Measurements from ENCODE around the gene PRPF4. TPM values are rescaled to one million over a fixed set of nuclear protein-coding genes. Genes with fewer than 3 reads are reported as not detected.
A peak's percentile ranks its signal among the peaks of the same experiment; 100 is the strongest.

PRPF4 gene
- total and polyA plus RNA-seq, 9 of the 15 experiments (the other 6 are each of a cell fraction or from before 2014, with no cell fraction given): 25.8 to 66.0 (median 39.8) TPM

DNA sequence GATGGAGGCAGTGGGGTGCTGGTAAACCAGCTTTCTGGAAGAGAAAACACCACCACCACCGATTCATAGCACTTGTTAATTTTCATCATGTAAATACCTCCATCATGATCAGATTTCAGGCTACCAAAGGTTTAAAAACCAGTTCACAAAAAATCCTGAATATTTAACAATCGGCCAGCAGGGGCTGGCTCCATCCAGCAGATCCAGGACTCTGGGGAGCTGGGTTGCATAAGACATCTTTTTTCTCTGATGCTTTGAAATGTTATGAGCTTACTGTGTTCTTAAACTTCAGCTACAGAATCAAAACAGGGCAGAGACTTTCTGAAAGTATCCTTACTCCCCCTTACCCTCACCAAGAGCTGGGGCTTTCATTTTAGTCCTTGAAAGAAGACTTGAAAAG, 42.3 kb downstream of the PRPF4 start:
- ChIA-PET POLR2A (interaction anchor here (0.7 to 1.2 kb wide), 4 partner anchors 9 to 93 kb away, joined by 3 to 4 read pairs (median 4); partner anchors contain the start of genes C9orf43 and POLE3), CTCF (ENCODE audit: low intra/inter-chr PET ratio) (no interaction called here)
- intact Hi-C loops (cut with micrococcal nuclease): no loop called here
- Histone ChIP-seq H3K4me2 (ENCODE audit: insufficient read depth, low read length) (no peak overlapping the region), H4K20me1 (replicated peaks; ENCODE audit: control insufficient read depth, insufficient read depth, low read length) (0 out of 2 replicates have a peak, but pooled peaks cover 3% of the 10 kb centered on the region), H3K9me3 (replicated peaks; ENCODE audit: control insufficient read depth, insufficient read depth, low read depth, low read length) (no peaks in the 10 kb centered on the region), H3K4me3 (no peak overlapping the region), H3K36me3 (ENCODE audit: control insufficient read depth, insufficient read depth, low read length) (no peaks in the 10 kb centered on the region), H3K9me1 (ENCODE audit: control insufficient read depth, insufficient read depth, low read length) (no peaks in the 10 kb centered on the region), H3K4me1 (replicated peaks in 1 of 2; ENCODE audit: control insufficient read depth in 2 of 2, insufficient read depth in 2 of 2, low read length in 2 of 2) (no peaks in the 10 kb centered on the region), H3K9ac (ENCODE audit: insufficient read depth in 1 of 2, low read depth in 2 of 2, low read length in 2 of 2) (no peak overlapping the region), H3K79me2 (ENCODE audit: control insufficient read depth, insufficient read depth, low read length) (no peaks in the 10 kb centered on the region), H3K27ac (ENCODE audit: extremely low read depth, low read depth, low read length) (no peak overlapping the region), H2AFZ (ENCODE audit: low read depth, low read length) (no peak overlapping the region), H3K27me3 (ENCODE audit: control insufficient read depth in 2 of 2, insufficient read depth in 2 of 2, low read length in 2 of 2) (peaks cover 11 to 42% of the 10 kb centered on the region in 2 experiments; a peak in 4 of 5 replicates)
- TF ChIP-seq, protein P1, sequence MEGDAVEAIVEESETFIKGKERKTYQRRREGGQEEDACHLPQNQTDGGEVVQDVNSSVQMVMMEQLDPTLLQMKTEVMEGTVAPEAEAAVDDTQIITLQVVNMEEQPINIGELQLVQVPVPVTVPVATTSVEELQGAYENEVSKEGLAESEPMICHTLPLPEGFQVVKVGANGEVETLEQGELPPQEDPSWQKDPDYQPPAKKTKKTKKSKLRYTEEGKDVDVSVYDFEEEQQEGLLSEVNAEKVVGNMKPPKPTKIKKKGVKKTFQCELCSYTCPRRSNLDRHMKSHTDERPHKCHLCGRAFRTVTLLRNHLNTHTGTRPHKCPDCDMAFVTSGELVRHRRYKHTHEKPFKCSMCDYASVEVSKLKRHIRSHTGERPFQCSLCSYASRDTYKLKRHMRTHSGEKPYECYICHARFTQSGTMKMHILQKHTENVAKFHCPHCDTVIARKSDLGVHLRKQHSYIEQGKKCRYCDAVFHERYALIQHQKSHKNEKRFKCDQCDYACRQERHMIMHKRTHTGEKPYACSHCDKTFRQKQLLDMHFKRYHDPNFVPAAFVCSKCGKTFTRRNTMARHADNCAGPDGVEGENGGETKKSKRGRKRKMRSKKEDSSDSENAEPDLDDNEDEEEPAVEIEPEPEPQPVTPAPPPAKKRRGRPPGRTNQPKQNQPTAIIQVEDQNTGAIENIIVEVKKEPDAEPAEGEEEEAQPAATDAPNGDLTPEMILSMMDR (IDR thresholded peaks at IDR 0.05 in 2 of 3, conservative IDR thresholded peaks at IDR 0.05 in 1 of 3; ENCODE audit: insufficient read depth in 2 of 3, low read depth in 1 of 3, low read length in 3 of 3): peak; percentile 2 to 26 (median 23); a peak in 1 of 6 replicates
- TF ChIP-seq SMAD2 (IDR thresholded peaks at IDR 0.05; ENCODE audit: low read depth, low read length) (no peak), MEF2D (tag; conservative IDR thresholded peaks at IDR 0.05; ENCODE audit: low read depth) (no peak), CSDE1 (IDR thresholded peaks at IDR 0.05) (no peak), ZNF766 (CRISPR knock-in tag; conservative IDR thresholded peaks at IDR 0.05) (no peak)
- TF ChIP-seq, protein P2, sequence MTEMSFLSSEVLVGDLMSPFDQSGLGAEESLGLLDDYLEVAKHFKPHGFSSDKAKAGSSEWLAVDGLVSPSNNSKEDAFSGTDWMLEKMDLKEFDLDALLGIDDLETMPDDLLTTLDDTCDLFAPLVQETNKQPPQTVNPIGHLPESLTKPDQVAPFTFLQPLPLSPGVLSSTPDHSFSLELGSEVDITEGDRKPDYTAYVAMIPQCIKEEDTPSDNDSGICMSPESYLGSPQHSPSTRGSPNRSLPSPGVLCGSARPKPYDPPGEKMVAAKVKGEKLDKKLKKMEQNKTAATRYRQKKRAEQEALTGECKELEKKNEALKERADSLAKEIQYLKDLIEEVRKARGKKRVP (CRISPR knock-in tag; IDR thresholded peaks at IDR 0.05): no peak
- TF ChIP-seq, protein P3, sequence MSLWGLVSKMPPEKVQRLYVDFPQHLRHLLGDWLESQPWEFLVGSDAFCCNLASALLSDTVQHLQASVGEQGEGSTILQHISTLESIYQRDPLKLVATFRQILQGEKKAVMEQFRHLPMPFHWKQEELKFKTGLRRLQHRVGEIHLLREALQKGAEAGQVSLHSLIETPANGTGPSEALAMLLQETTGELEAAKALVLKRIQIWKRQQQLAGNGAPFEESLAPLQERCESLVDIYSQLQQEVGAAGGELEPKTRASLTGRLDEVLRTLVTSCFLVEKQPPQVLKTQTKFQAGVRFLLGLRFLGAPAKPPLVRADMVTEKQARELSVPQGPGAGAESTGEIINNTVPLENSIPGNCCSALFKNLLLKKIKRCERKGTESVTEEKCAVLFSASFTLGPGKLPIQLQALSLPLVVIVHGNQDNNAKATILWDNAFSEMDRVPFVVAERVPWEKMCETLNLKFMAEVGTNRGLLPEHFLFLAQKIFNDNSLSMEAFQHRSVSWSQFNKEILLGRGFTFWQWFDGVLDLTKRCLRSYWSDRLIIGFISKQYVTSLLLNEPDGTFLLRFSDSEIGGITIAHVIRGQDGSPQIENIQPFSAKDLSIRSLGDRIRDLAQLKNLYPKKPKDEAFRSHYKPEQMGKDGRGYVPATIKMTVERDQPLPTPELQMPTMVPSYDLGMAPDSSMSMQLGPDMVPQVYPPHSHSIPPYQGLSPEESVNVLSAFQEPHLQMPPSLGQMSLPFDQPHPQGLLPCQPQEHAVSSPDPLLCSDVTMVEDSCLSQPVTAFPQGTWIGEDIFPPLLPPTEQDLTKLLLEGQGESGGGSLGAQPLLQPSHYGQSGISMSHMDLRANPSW (CRISPR knock-in tag; IDR thresholded peaks at IDR 0.05): no peak
- in situ Hi-C loops (cut with MboI): no loop called here
- no peak for ATAC-seq
- FAIRE-seq: no peak
- peak in 2 of 4 experiments; percentile 29 to 36 for DNase-seq (ENCODE audit: extremely low read depth in 1 of 4, low spot score in 3 of 4)
- no TSS peak for BruUV-seq (replicated peaks)
- WGBS (ENCODE audit: insufficient coverage, low coverage, missing lambda C conversion rate): 9% methylated on average over 2 of the region's 2 CpGs

All from K562 (cell line).